Measurements from ENCODE around the gene EGFL7.

DNA sequence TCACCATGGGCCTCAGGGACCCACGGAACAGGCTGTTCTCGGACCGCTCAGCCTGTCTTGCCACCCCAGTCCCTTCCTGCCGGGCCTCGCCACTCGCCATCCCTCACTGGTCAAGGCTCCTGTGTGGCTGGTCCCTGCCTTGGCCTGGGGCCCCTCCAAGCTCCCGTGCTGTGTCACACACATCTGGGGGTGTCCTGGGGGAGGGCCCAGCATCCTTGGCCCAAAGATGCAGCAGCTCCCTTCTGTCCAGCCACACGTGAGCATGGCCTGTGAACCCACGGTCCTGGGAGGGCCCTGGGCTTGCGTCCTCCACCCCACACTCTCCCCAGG is 425 bp upstream of the EGFL7 start:
- TF ChIP-seq, protein P1, sequence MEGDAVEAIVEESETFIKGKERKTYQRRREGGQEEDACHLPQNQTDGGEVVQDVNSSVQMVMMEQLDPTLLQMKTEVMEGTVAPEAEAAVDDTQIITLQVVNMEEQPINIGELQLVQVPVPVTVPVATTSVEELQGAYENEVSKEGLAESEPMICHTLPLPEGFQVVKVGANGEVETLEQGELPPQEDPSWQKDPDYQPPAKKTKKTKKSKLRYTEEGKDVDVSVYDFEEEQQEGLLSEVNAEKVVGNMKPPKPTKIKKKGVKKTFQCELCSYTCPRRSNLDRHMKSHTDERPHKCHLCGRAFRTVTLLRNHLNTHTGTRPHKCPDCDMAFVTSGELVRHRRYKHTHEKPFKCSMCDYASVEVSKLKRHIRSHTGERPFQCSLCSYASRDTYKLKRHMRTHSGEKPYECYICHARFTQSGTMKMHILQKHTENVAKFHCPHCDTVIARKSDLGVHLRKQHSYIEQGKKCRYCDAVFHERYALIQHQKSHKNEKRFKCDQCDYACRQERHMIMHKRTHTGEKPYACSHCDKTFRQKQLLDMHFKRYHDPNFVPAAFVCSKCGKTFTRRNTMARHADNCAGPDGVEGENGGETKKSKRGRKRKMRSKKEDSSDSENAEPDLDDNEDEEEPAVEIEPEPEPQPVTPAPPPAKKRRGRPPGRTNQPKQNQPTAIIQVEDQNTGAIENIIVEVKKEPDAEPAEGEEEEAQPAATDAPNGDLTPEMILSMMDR (IDR thresholded peaks at IDR 0.05), result no peak
- TF ChIP-seq POLR2A (IDR thresholded peaks at IDR 0.05) (no peak), POLR2AphosphoS5 (IDR thresholded peaks at IDR 0.05) (no peak), EP300 (IDR thresholded peaks at IDR 0.05) (no peak)

Measured in gastroesophageal sphincter (tissue), 3 donors.